HUDEP-2 (cell line): Measurements from ENCODE around the gene CRB1.
"Not testable (repeated sequence)": the region's sequence is repeated elsewhere in the genome, so short reads cannot be mapped to it uniquely, and the experiment has no call there.

ENCODE experiments used
- DNase-seq, 76 experiments: peaks; one replicate each; lab custom pipeline; 2025; ENCODE audit not compliant: unreplicated experiment in 76 of 76; lab: John Stamatoyannopoulos, UW

The CRB1 gene

DNA sequence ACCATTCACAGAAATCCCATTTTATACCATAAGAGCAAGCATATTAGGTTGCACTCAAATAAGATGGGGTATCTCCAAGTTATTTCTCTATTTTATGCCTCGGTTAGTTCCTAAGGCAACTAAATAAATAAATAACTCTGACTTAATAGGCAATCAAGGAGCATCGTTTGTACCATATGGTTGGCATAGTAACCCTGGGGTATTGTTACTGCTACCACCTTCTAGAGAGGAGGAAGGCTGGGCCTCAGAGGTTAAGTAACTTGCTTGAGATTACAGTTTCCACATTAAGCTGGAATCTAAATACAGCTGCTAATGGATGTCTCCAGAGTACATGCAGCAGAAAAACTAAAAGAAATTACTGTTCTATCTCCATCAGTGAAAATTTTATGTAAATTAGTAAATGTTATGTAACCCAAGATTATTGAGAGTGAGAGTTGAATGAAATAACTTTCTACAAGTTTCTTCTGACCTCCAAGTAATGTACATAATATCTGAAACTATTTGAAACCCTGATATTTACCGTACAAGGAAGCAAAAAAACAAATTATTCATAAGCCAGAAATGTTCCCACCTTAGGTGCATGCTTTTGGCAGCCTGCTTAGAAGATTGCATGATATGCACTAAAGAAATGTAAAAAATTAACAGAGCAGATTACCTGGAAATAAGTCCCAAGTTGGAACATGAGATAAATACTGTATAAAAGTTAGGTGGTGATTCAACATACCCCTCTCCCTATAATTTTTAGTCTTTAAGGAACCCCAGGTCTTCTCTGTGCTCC lies 127.0 kb downstream of the CRB1 start:
- no peak for DNase-seq

DNA sequence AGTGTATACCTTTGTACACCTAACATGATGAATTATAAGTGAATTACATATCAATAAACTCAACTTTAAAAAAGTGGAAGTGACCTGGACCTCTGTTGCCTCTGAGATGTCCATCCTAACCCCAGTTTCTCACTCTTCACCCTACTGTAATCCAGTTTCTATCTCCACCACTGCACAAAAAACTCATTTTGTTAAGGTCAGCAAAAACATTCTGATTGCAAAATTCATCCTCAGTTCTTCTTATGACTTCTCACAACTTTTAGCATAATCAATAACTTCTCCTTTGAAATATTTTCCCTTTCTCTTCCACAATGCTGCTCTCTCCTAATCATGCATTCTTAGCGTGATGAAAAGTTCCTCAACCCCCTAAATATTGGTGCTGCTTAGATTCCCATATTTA lies 129.8 kb downstream of the CRB1 start:
- no peak for DNase-seq

DNA sequence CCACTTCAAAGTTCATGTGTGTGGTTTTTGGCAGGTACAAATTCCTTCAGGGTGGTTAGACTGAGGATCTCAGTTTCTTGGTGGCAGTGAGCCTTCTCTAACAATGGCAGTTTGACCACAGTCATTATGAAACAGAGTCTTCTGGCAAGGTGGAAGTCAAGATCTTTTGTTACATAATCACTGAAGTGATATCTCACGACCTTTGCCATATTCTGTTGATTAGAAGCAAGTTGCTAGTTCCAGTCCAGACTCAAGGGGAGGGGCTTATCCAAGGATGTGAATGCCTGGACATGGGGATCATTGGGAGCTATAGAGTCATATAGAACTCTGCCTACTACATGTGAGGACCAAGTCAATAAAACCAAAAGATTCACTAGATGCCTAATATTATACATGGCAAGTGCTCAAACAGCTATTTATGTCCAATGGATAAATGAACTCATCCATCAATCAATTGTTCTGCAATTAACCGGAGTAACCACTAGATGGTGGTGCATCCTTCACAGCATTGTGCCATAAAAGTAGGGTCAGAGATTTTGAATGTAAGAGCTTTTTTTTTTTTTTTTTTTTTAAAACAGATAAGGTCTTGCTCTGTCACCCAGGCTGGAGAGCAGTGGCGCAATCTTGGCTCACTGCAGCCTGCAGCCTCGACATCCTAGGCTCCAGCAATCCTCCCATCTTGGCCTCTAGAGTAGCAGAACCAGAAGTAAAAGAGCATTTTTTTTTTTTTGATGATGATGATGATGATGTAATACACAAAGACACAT lies 131.9 kb downstream of the CRB1 start:
- peak in 45 of 76 experiments; percentile 2 to 70 (median 28) for DNase-seq

DNA sequence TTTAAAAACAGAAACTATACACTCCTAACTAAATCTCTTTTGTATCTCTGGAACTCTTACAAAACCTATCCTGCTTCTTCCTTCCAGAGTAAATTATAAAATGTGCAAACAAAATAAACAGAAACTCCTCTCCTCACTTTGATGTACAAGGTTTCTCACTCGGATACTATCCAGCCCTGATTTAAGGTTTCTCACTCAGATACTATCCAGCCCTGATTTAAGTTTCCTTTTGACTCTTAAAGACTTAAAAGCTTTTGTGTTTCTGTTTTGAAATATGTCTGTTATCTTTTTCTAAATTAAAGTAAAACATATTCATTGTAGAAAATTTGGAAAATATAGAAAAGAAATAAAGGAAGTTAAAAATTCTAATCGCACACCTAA lies 132.5 kb downstream of the CRB1 start:
- no peak for DNase-seq

DNA sequence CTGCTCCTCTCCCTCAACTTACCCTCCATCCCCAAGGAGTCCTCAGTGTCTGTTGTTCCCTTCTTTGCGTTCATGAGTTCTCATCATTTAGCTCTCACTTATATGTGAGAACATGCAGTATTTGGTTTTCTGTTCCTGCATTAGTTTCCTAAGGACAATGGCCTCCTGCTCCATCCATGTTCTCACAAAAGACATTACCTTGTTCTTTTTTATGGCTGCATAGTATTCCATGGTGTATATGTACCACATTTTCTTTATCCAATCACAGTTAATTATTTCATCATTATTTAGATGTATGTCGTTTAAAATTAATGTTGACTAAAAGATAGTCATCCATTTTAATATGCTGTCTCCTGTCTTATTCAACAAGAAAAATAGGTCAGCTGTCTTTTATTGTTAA lies 134.1 kb downstream of the CRB1 start:
- no peak for DNase-seq

DNA sequence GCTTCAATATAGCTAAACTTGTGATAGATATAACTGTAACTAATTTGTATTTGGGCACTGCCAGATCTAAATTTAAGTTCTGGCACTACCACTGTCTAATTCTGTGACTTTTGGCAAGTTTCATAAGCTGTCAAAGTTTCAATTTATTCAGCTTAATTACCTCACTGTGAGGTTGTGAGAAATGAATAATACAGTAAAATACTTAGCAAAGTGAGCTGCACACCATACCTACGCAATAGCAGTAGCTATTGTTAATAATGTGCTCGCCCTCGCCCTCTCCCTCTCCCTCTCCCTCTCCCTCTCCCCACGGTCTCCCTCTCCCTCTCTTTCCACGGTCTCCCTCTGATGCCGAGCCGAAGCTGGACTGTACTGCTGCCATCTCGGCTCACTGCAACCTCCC lies 136.7 kb downstream of the CRB1 start:
- DNase-seq, result not testable (repeated sequence)

DNA sequence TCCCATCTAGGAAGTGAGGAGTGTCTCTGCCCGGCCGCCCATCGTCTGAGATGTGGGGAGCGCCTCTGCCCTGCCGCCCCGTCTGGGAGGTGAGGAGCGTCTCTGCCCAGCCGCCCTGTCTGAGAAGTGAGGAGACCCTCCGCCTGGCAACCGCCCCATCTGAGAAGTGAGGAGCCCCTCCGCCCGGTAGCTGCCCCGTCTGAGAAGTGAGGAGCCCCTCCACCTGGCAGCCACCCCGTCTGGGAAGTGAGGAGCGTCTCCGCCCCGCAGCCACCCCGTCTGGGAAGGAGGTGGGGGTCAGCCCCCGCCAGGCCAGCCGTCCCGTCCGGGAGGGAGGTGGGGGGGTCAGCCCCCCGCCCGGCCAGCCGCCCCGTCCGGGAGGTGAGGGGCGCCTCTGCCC lies 137.6 kb downstream of the CRB1 start:
- not testable (repeated sequence) for DNase-seq

DNA sequence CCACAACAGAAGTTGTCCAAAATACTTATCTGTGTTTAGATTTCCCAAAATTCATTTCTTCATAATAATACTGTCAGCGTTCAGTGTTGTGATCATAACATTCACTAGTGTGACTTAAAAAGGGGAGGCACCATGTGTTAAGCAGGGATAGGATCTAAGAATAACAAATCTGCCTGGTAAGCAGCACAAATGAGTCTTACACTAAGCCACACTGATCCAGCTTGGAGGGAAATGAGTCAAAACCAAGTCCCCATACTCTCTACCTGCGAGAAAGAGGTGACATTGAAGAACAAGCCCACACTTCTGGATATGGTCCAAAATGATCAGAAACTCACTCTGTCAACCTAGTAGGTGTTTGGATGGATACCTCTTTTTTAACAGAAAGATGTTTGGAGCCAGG lies 145.5 kb downstream of the CRB1 start:
- DNase-seq, result no peak

DNA sequence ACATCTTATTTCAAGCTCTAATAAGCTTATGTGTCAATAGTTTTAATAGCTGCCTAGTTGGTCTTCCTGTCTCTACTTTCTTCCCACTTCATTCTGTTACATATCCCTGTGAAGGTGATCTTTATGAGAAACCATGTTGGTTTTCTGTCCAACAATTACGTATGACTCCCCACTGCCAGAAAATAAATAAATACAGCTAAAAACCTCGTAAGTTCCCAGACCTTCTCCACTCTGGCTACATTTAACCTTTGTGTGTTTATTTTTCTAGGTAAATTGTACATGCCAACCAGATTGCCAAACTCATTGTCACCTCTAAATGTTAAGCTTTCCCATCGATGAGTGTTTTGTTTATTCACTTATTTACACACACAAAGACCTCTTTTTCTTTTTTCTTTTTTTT lies 147.2 kb downstream of the CRB1 start:
- no peak for DNase-seq

DNA sequence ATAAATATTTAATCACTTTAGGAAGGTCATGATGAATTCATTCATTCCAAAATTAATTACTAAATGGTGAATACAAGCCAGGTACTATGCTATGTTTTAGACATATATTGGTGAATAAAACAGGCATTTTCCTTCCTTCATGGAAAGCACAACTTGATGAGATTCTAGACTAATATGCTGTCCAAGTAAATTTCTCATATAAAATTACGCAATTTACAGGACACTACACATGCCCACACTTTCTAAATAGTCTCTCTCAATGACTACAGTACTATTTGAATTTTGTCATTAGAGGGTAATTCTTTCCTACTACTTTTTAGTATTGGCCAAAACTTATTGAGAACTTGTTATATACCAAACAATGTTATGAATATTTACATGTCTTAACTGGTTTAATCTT lies 150.6 kb downstream of the CRB1 start:
- no peak for DNase-seq

DNA sequence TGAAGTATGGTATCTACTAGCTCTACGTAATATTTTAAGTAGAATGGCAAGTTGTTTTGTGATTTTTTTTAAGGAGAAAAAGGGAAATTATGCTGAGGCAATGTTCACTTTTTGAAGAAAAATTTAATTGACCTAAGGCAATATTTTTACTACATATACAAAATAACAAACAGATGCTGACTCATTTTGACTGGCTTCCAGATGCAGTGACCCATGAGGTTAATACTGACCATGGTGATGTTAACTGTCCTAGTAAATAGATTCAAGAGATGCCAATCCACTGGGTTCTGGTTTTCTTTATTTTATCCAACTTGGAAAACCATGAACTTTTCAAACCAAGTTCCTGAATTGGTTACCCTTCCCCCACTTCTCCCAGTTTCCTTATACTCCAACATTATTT lies 154.9 kb downstream of the CRB1 start:
- DNase-seq, result no peak

DNA sequence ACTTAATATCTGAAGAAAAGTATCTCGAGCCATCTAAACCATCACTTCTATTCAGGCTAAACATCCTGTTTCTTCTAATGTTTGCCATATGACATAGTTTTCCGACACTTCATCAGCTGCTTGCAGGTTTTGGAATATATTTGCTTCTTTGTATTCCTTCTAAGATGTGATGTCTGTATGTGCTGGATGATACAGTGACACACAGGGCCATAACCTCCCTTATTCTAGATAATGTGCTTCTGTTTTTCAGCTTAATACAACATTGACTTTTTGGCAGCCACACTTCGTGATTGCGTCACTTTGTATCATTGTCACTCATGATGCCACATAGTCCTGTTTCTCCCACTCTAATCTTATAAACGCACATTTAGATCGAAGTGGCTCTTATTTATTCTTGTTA lies 156.3 kb downstream of the CRB1 start:
- DNase-seq, result no peak

DNA sequence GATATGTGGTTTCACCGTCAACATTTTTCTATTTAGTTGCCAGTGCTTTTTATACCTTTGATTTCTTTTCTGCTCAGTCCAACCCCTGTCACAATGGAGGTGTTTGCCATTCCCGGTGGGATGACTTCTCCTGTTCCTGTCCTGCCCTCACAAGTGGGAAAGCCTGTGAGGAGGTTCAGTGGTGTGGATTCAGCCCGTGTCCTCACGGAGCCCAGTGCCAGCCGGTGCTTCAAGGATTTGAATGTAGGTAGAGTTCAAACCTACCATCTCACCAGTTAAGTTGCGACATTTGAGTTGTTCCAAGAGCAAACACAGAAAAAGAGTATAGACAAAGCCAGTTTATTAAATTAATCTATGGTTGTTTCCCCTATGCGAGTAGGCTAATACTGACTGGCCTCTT lies 161.3 kb downstream of the CRB1 start:
- no peak for DNase-seq

DNA sequence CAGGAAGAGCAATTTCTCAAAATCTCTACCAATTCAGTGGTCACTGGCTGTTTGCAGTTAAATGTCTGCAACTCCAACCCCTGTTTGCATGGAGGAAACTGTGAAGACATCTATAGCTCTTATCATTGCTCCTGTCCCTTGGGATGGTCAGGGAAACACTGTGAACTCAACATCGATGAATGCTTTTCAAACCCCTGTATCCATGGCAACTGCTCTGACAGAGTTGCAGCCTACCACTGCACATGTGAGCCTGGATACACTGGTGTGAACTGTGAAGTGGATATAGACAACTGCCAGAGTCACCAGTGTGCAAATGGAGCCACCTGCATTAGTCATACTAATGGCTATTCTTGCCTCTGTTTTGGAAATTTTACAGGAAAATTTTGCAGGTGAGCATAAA lies 167.2 kb downstream of the CRB1 start:
- DNase-seq, result no peak

DNA sequence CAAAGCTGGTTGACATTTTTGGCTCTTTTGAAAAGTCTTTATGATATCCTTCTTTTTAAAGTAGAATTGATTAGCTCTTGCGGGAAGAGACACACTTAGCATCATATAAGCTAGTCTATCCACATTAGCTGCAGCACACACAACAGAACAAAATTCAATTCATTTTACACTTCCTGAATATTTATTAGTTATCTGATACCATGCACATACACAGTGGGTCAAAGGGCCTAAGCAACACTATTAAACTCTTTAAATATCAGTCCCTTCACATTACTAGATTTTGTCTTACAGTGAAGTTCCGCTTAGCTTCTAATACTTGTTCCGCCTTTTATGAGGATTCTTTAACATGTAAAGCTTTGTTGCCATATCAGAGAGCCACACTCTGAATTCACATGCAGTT lies 169.5 kb downstream of the CRB1 start:
- DNase-seq, result no peak

DNA sequence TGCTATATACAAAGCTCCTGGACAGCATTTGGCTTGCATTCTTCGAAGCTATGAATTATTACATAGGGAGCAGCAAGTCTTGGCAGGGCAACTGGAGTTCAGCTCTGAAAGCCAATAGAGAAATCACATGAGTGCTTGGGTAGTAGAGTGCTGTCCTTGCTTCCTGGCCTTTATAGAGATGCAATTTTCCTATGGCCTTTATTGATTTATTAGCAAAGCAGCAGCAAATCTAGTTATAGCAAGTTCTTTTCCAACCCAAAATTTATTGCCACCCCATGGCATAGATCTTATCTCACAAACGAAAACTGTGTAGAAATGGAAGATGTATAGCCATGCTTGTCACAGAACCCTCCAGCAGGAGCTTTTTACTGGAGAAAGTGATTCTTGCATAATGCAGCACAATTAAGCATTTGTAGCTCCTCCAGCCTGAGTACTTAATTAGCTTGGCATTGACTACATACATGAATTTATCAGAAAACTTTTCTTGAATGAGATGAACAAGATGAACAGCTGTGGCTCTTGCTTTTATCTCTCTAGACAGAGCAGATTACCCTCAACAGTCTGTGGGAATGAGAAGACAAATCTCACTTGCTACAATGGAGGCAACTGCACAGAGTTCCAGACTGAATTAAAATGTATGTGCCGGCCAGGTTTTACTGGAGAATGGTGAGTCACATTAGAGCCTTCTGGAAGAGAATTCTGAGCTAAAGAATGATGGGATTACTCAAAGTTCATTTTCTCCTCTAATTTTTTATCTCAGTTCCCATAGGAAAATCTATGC lies 170.1 kb downstream of the CRB1 start:
- DNase-seq, result peak in 3 of 76 experiments; percentile 8 to 35 (median 24)

DNA sequence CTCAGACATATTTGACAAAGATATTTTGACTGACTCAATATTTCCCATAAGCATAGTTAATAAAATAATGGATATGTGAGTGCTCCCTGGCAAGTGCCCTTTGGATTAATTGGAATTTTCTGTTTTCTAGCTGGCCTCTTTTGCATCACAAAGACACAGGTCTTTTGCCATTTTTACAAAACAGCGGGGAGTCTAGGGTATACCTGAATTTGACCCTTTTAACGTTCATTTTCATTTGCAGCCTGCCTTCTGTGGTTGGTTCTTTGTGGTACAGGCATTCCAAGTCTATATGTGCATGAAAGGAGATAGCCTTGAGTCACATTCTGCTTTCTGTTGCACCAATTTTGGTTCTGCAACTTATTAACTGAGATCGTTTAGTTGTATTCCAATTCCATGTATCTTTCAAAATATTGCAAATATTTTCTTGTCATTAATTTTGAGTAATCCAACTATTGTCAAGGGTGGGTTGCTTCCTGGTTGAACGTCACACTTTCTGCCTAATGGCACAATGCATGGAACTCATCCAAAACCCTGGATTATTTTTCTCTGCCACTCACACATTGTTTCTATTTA lies 171.7 kb downstream of the CRB1 start:
- no peak for DNase-seq

DNA sequence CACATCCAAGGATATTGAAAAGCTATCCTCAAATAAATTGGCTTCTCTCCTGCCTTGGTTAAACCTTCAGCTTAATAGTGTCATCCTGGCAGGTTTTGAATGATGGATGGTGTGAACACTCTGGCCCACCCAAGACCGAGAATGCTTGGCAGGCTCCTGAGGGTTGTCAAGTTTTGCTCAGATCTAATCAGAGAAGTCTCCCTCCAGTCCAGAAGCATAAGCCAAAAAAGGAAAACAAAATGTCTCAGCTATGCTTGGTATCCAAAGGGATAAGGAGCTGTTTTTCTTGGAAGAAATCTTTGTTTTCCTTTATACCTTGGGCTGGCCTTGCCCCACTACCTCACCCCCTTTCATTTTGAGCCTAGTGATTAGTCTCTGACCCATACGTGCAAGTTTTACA lies 172.7 kb downstream of the CRB1 start:
- DNase-seq, result peak in 2 of 76 experiments; percentile 2 to 11

DNA sequence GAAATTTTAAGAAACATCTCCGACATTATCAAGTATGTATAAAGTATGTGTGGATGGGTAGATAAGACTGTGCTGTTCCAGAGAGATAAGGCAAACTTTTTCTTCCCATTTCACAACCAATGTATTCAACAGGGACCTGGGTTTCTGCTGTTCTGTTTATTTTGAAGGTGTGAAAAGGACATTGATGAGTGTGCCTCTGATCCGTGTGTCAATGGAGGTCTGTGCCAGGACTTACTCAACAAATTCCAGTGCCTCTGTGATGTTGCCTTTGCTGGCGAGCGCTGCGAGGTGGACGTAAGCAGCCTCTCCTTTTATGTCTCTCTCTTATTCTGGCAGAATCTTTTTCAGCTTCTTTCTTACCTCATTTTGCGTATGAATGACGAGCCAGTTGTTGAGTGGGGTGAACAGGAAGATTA lies 174.0 kb downstream of the CRB1 start:
- peak in 45 of 76 experiments; percentile 1 to 80 (median 43) for DNase-seq

DNA sequence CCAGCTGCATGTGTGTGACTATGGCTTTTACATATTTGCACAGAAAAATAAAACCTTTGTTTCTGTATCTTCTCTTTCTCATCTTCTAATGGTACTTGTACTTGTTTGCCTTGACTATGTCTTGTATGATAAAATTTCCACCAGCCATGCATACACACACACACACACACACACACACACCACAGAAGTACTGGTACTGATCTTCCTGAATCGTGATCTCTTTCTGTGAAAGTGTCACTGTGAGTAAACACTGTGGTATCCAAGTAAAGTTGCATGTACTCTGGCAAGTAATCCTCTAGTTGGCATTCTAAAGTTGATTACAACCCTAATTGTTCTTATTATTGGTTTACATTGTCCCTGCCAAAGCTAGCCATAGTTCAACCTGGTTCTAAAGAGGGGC lies 176.7 kb downstream of the CRB1 start:
- no peak for DNase-seq

DNA sequence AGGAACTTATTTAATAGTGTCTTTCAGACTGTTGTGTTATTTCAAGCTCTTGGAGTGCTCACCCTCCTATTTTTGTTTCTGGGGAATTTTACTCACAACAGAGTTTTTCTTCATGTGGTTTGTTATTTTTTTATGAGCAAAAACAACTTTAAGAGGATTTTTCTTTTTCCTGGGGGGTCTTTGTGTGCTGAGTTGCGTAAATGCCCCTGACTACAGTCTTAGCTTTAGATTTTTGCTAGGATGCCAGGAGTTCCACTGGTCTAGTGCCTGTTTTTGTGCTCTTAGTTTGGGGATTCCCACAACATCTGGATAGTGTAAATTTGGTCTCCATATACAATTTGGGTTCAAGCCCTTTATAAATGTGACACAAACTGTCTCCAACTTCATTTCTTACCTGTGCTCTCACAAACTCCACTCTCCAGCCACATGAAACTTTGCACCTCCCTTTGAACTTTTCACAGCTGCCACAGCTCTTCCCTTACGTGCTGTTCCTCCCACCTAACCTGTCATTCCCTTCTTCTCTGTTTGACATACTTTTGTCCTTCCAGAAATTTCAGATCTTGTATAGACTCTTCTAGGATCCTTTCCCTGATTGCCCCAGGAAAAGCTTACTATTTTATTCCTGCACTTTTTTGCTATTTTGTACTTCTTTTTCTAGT lies 180.2 kb downstream of the CRB1 start:
- DNase-seq, result no peak
